Ishikawa (cell line): ENCODE measurements around the gene ATP1A4.

ENCODE experiments used
- CEBPB ChIP-seq: IDR thresholded peaks from 2 replicates; pipeline ENCODE4 v1.6.1; 2012
- CREB1 ChIP-seq: IDR thresholded peaks from 2 replicates; pipeline ENCODE4 v1.6.1; 2012; ENCODE audit warnings: low read depth
- EGR1 ChIP-seq: IDR thresholded peaks from 2 replicates; pipeline ENCODE4 v1.6.1; 2012
- EP300 ChIP-seq: IDR thresholded peaks from 2 replicates; pipeline ENCODE4 v1.6.1; 2012; ENCODE audit warnings: borderline replicate concordance
- FOXM1 ChIP-seq: IDR thresholded peaks from 2 replicates; pipeline ENCODE4 v1.6.1; 2012; ENCODE audit warnings: low read depth, borderline replicate concordance
- MAX ChIP-seq: IDR thresholded peaks from 2 replicates; pipeline ENCODE4 v1.6.1; 2012
- NFIC ChIP-seq: IDR thresholded peaks from 2 replicates; pipeline ENCODE4 v1.6.1; 2012
- RAD21 ChIP-seq: IDR thresholded peaks from 2 replicates; pipeline ENCODE4 v1.6.1; 2012; ENCODE audit warnings: low read depth
- REST ChIP-seq: IDR thresholded peaks from 2 replicates; pipeline ENCODE4 v1.6.1; 2012; ENCODE audit warnings: low read depth, mild to moderate bottlenecking
- TAF1 ChIP-seq: IDR thresholded peaks from 2 replicates; pipeline ENCODE4 v1.6.1; 2012; ENCODE audit warnings: low read depth, mild to moderate bottlenecking
- TCF12 ChIP-seq: IDR thresholded peaks from 2 replicates; pipeline ENCODE4 v1.6.1; 2012; ENCODE audit warnings: low read depth
- TEAD4 ChIP-seq: IDR thresholded peaks from 2 replicates; pipeline ENCODE4 v1.6.1; 2012
- USF1 ChIP-seq: IDR thresholded peaks from 2 replicates; pipeline ENCODE4 v1.6.1; 2012
- YY1 ChIP-seq: IDR thresholded peaks from 2 replicates; pipeline ENCODE4 v1.6.1; 2012; ENCODE audit warnings: low read depth
- ZBTB7A ChIP-seq: IDR thresholded peaks from 2 replicates; pipeline ENCODE4 v1.6.1; 2012; ENCODE audit warnings: low read depth

Gene ATP1A4

GRCh38 chr1:160194737-160195059 lies 43.3 kb downstream of the ATP1A4 start:
- TF ChIP-seq TEAD4 (no peak), TCF12 (no peak)

- no peak for TF ChIP-seq USF1
- TF ChIP-seq NFIC = no peak
- no peak for TF ChIP-seq TAF1
- TF ChIP-seq CEBPB = no peak
Observed at GRCh38 chr1:160196143-160196542, 44.7 kb downstream of the ATP1A4 start.

- TF ChIP-seq REST = no peak
- TF ChIP-seq EGR1 = no peak
- TF ChIP-seq CREB1 = no peak
- no peak for TF ChIP-seq MAX
- no peak for TF ChIP-seq RAD21
- TF ChIP-seq CEBPB = no peak
- TF ChIP-seq USF1 = no peak
- TF ChIP-seq NFIC = no peak
- no peak for TF ChIP-seq TCF12
- TF ChIP-seq YY1 = no peak
- no peak for TF ChIP-seq EP300
- no peak for TF ChIP-seq ZBTB7A
Observed at GRCh38 chr1:160197231-160197630, 45.8 kb downstream of the ATP1A4 start.

- no peak for TF ChIP-seq EP300
- no peak for TF ChIP-seq TEAD4
- no peak for TF ChIP-seq USF1
- TF ChIP-seq MAX = no peak
- TF ChIP-seq ZBTB7A = no peak
- TF ChIP-seq YY1 = no peak
- no peak for TF ChIP-seq CEBPB
- TF ChIP-seq RAD21 = no peak
- TF ChIP-seq CREB1 = no peak
- no peak for TF ChIP-seq FOXM1
- TF ChIP-seq NFIC = no peak
- no peak for TF ChIP-seq EGR1
- no peak for TF ChIP-seq TAF1
- no peak for TF ChIP-seq REST
- no peak for TF ChIP-seq TCF12
Observed at GRCh38 chr1:160200786-160201185, 49.4 kb downstream of the ATP1A4 start.

- no peak for TF ChIP-seq EP300
- TF ChIP-seq TAF1 = 0 out of 2 replicates have a peak, but pooled peaks have one; percentile 26
- TF ChIP-seq TCF12 = no peak
Observed at GRCh38 chr1:160204526-160205241, 53.3 kb downstream of the ATP1A4 start.

- TF ChIP-seq EGR1 (no peak), TAF1 (peak; percentile 18; the same call in 1 of the 2 replicates), USF1 (no peak), EP300 (peak; percentile 52), MAX (peak; percentile 60), ZBTB7A (peak; percentile 68; the same call in 1 of the 2 replicates), CREB1 (no peak), YY1 (0 out of 2 replicates have a peak, but pooled peaks have one; percentile 38)
Observed at GRCh38 chr1:160205242-160206035, 54.0 kb downstream of the ATP1A4 start, which contains the start of gene PEA15. Gene PEA15 (plus strand): TSS chr1:160205384. CDS start chr1:160211545, 6,161 bp downstream.
